ENCODE data around the gene IPO11. TPM values are rescaled to one million over a fixed set of nuclear protein-coding genes. Genes with fewer than 3 reads are reported as not detected.

IPO11 gene
- total RNA-seq, 4 donors from 2014 or later = 25.0 to 49.2 (median 35.5) TPM

- no peak for TF ChIP-seq CTCF (IDR thresholded peaks at IDR 0.05; ENCODE audit: low read depth)
Measured at GRCh38 chr5:62477801-62478200, 65.2 kb downstream of the IPO11 start.

- no peak for TF ChIP-seq CTCF (IDR thresholded peaks at IDR 0.05; ENCODE audit: low read depth)
Measured at GRCh38 chr5:62483556-62483955, 71.0 kb downstream of the IPO11 start.

GRCh38 chr5:62486672-62487071 is 74.1 kb downstream of the IPO11 start:
- no peak for TF ChIP-seq CTCF (IDR thresholded peaks at IDR 0.05; ENCODE audit: low read depth)

GRCh38 chr5:62488531-62488930 is 76.0 kb downstream of the IPO11 start:
- TF ChIP-seq CTCF (IDR thresholded peaks at IDR 0.05; ENCODE audit: low read depth) = no peak

GRCh38 chr5:62489471-62489870 is 76.9 kb downstream of the IPO11 start:
- TF ChIP-seq CTCF (IDR thresholded peaks at IDR 0.05; ENCODE audit: low read depth) = no peak

- no peak for TF ChIP-seq CTCF (IDR thresholded peaks at IDR 0.05; ENCODE audit: low read depth)
Measured at GRCh38 chr5:62494772-62495171, 82.2 kb downstream of the IPO11 start.

GRCh38 chr5:62496876-62497275 is 84.3 kb downstream of the IPO11 start:
- no peak for TF ChIP-seq CTCF (IDR thresholded peaks at IDR 0.05; ENCODE audit: low read depth)

Measured in subcutaneous adipose tissue (tissue), 4 donors.